ENCODE results near the gene FAM83E. TPM values are rescaled to one million over a fixed set of nuclear protein-coding genes. Genes with fewer than 3 reads are reported as not detected.

The FAM83E gene
- total RNA-seq, 2 experiments from 2014 or later = 4.6 to 5.7 TPM

DNA sequence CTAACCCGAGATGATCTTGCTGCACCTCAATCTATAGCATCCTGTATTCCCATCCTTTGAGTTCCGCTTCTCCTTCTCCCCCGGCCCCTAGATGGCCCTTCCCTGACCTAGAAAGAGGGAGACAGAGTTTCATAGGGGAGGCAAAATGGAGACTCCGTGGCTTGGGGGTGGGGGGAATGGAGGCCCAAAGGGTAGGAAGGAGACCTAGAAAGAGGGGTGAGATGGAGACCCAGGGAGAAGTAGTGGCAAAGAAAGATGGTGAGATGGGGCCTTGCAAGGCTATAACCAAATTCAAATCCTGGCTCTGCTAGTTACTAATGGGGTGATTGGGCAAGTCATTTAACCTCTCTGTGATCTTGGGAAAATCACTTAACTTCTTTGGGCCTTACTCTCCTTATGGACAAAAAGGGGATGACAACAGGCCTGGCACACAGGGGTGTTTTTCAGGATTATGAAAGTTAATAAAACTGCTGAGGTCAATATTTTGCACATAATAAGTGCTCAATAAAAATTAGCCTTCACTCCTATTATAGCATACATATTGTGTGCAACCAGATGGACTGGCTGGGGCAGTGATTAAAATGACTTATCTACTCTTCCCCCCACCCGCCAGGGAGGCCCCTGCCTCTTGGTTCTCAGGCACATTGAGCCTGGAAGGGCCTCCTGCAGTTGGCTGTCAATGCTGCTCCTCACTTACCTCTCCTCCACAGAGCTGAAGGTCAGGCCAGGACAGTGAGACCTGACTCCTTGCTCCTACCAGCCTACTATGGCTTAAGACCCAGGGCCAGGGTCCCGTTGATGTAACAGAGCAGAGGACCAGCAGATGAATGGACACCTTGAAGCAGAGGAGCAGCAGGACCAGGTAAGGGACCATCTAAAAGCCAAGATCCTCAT, 5.1 kb upstream of the FAM83E start:
- ChIA-PET POLR2A (interaction anchor here (0.5 to 4.0 kb wide), 7 partner anchors 10 to 288 kb away, joined by 3 to 22 read pairs (median 4); partner anchors contain the start of gene DBP), CTCF (interaction anchor here (1.0 kb wide), 1 partner anchor 14 kb away, joined by 6 read pairs; no protein-coding TSS in a partner anchor)

GRCh38 chr19:48618916-48619691, 4.2 kb upstream of the FAM83E start, which contains the start of the genes RPL18 and SPHK2:
Gene RPL18 (minus strand): TSS chr19:48619178. CDS start chr19:48619143, 35 bp downstream.
Gene SPHK2 (plus strand): TSS chr19:48619506. CDS start chr19:48620515, 1,009 bp downstream.
- ChIA-PET CTCF (interaction anchor here (1.0 kb wide), 1 partner anchor 15 kb away, joined by 6 read pairs; no protein-coding TSS in a partner anchor), POLR2A (interaction anchor here (0.5 to 4.0 kb wide), 10 partner anchors 9 to 255 kb away, joined by 3 to 22 read pairs (median 4); partner anchors contain the start of genes DBP, SYNGR4 and TMEM143)

DNA sequence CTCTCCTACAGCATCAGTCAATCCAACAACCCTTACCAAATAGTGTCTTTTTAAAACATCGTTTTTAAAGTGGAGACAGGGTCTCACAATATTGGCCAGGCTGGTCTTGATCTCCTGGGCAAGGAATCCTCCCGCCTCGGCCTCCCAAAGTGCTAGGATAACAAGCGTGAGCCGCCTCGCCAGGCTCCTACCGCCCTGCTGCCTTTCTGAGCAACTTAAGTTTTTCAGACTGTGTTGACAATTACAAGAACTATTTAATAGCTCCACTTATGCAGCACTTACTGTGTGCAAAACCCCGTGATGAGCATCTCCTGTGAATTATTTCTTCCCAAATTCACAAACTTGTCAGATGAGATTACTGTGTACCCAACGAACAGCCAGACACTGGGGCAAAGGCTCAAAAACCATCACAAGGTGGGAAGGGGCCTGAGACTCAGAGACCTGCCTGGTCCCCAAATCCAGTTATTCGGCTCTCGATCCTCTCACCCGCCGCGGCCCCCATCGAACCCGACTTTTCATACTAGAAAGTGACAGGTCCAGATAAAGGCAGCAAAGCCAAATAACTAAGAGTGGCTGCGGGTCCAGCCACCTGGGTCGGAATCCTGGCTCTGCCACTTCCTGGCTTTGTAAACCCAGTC, 3.5 kb upstream of the FAM83E start:
- ChIA-PET POLR2A (interaction anchor here (0.5 to 4.0 kb wide), 10 partner anchors 8 to 870 kb away, joined by 3 to 22 read pairs (median 4); partner anchors contain the start of genes DBP, SYNGR4 and TMEM143), CTCF (interaction anchor here (1.0 kb wide), 1 partner anchor 16 kb away, joined by 6 read pairs; no protein-coding TSS in a partner anchor)

GRCh38 chr19:48617146-48617937, 2.5 kb upstream of the FAM83E start:
- ChIA-PET CTCF (interaction anchor here (0.9 to 1.3 kb wide), 3 partner anchors 9 to 225 kb away, joined by 3 to 4 read pairs (median 4); no protein-coding TSS in a partner anchor), POLR2A (interaction anchor here (0.5 to 4.0 kb wide), 5 partner anchors 14 to 869 kb away, joined by 3 to 22 read pairs (median 3); no protein-coding TSS in a partner anchor)

DNA sequence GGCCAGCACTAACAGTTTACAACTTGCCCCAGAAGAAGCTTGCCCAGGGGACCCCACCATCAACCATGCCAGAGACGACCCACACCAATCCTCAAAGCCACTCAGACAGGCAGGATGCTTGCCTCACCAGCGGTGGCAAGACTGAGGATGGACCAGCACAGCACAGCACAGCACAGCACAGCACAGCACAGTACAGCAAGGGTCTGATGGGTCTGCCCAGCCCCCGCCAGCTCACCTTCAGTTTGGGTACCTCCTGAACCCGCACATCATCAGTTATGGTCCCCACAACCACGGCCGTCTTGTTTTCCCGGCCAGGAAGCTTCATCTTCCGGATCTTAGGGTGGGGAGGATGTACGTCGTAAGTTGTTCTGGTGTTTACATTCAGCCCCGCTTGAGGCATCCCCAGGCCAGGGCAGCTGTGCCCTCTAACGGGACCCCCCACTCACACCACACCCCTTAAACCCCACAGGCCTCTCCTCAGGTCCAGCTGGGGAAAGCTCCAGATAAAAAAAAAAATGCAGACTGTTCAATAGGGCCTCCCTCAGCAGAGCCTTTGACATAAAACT, 1.7 kb upstream of the FAM83E start:
- ChIA-PET POLR2A (interaction anchor here (1.0 to 4.0 kb wide), 3 partner anchors 15 to 19 kb away, joined by 3 to 22 read pairs (median 5); no protein-coding TSS in a partner anchor), CTCF (interaction anchor here (0.6 to 1.4 kb wide), 6 partner anchors 8 to 321 kb away, joined by 3 to 5 read pairs (median 4); partner anchors contain the start of gene SPACA4)

DNA sequence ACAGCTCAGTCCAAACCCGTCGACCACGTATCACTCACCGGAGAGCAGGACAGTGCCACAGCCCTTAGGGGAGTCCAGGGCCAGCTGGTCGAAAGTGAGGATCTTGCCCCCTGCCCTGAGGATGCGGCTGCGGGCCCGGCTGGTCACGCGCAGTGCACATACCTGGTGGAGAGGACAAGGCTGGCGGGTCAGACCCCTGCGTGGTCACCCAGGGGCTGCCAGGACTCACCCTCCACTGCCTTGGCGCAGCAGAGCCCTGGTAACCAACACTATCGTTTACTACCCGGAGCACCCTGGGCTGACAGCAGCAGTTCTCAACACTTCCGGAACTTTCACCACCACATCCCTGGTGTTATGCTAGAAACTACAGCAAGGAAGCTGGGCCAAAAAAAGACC, 1.2 kb upstream of the FAM83E start:
- ChIA-PET CTCF (interaction anchor here (1.0 to 1.4 kb wide), 3 partner anchors 9 to 321 kb away, joined by 3 to 5 read pairs (median 4); partner anchors contain the start of gene SPACA4), POLR2A (interaction anchor here (1.0 to 4.0 kb wide), 3 partner anchors 15 to 19 kb away, joined by 3 to 22 read pairs (median 5); no protein-coding TSS in a partner anchor)

GRCh38 chr19:48615231-48616040, 560 bp upstream of the FAM83E start:
- CTCF ChIA-PET = interaction anchor here (1.0 to 1.4 kb wide), 2 partner anchors 8 to 320 kb away, joined by 3 to 5 read pairs; partner anchors contain the start of gene SPACA4

GRCh38 chr19:48613852-48614435, 932 bp downstream of the FAM83E start:
- POLR2A ChIA-PET = interaction anchor here (0.7 to 0.8 kb wide), 2 partner anchors 20 to 933 kb away, joined by 3 read pairs; no protein-coding TSS in a partner anchor
- CTCF ChIA-PET = no interaction called here

More at GRCh38 chr19:48615231-48616040, 560 bp upstream of the FAM83E start:
- POLR2A ChIA-PET = interaction anchor here (1.0 to 4.0 kb wide), 2 partner anchors 18 kb away, joined by 5 to 22 read pairs; no protein-coding TSS in a partner anchor

DNA sequence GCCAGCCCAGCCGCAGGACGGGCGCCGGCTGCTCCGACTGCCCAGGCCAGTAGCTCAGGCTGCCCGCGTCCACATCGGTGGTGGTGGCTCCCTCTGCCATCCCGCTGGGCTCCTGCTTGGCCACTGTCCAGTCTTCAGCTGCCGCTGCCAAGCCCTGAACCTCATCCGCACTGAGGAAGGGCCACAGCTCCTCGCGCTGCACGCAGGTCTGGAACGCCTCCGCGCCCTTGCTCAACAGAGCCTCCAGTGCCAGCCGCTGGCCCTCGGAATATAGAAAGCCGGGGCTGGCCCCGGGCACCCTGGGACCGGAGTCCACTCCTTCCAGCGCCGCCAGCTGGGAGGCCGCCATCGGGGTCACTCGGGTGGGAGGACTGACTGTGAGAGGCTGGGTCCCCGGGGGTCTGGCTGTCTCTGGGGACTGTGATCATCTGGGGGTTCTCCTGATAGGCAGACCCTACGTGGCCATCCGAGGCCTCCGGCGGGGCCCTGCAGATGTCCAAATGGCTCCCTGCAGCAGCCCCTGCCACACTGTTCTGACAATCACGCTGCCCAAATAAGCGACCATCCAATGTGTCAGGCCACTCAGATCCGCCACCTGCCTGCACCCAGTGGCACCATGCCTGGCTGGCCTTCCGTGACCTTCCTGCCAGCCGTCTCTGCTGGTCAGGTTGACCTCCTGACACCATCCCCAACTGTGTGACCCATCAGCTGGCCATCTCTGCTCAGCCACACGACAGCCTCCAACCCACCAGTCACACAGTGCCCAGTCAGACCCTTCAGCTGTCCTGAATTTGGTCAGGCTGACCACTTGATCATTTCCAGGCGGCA, 1.6 kb downstream of the FAM83E start:
- ChIA-PET POLR2A (interaction anchor here (0.8 to 1.2 kb wide), 3 partner anchors 121 to 934 kb away, joined by 3 to 4 read pairs (median 3); no protein-coding TSS in a partner anchor), CTCF (interaction anchor here (0.6 to 1.2 kb wide), 4 partner anchors 24 to 123 kb away, joined by 3 to 4 read pairs (median 3); no protein-coding TSS in a partner anchor)

- POLR2A ChIA-PET = no interaction called here
- CTCF ChIA-PET = interaction anchor here (1.2 kb wide), 1 partner anchor 23 kb away, joined by 3 read pairs; no protein-coding TSS in a partner anchor
These were observed 3.0 kb downstream of the FAM83E start for GRCh38 chr19:48611872-48612271.

- CTCF ChIA-PET = interaction anchor here (0.6 to 3.9 kb wide), 7 partner anchors 7 to 231 kb away, joined by 3 to 15 read pairs (median 5); no protein-coding TSS in a partner anchor
- POLR2A ChIA-PET = interaction anchor here (0.7 to 0.9 kb wide), 2 partner anchors 9 to 541 kb away, joined by 6 to 11 read pairs; partner anchors contain the start of genes RPL18 and SPHK2
These were observed 5.2 kb downstream of the FAM83E start for GRCh38 chr19:48609571-48610108.

GRCh38 chr19:48608798-48609263, 6.0 kb downstream of the FAM83E start:
- ChIA-PET CTCF (interaction anchor here (0.5 to 3.9 kb wide), 11 partner anchors 8 to 230 kb away, joined by 3 to 15 read pairs (median 4); no protein-coding TSS in a partner anchor), POLR2A (interaction anchor here (0.7 to 0.8 kb wide), 2 partner anchors 25 to 542 kb away, joined by 3 to 11 read pairs; no protein-coding TSS in a partner anchor)

GRCh38 chr19:48607359-48607755, 7.5 kb downstream of the FAM83E start:
- POLR2A ChIA-PET = no interaction called here
- CTCF ChIA-PET = interaction anchor here (0.8 to 3.9 kb wide), 3 partner anchors 9 to 102 kb away, joined by 3 to 15 read pairs (median 5); no protein-coding TSS in a partner anchor

Data from activated CD8-positive, alpha-beta memory T cell treated with anti-CD3 and anti-CD28 coated beads for 36 hours (primary cell).